Measurements from ENCODE around the gene GPS2. TPM values are rescaled to one million over a fixed set of nuclear protein-coding genes. Genes with fewer than 3 reads are reported as not detected.

GPS2 gene
- total and polyA plus RNA-seq, 2 of the 4 experiments (the other 2 are of a cell fraction): 36.2 to 50.9 TPM

DNA sequence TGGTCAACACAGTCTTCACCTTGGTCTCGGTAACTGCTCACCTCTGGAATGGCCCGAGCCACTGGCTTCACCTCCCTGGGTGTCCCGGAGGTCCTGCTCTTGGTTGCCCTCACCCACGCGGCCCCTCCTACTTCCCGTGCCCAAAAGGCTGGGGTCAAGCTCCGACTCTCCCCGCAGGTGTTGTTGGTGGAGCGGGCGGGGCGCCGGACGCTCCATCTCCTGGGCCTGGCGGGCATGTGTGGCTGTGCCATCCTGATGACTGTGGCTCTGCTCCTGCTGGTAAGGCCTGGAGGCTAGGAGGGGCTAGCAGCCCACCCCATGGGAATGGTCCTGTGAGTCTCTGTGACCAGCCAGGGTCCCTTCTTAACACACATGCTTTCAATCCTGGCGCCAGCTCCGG lies 30.2 kb downstream of the GPS2 start:
- CTCF ChIA-PET: no interaction called here
- Histone ChIP-seq H3K9me3 (ENCODE audit: control insufficient read depth, insufficient read depth, low read length) (no peaks in the 10 kb centered on the region), H2BK5ac (ENCODE audit: low read depth, low read length, poor library complexity, severe bottlenecking) (no peak overlapping the region), H2BK15ac (ENCODE audit: low read depth, low read length) (no peak overlapping the region), H2BK20ac (ENCODE audit: low read depth, low read length) (no peak overlapping the region), H2AFZ (replicated peaks; ENCODE audit: low read length, poor library complexity) (no peak overlapping the region), H3K27ac (ENCODE audit: insufficient read depth, low read length) (no peak overlapping the region), H4K91ac (ENCODE audit: insufficient read depth, low read depth, low read length) (no peak overlapping the region), H3K36me3 (ENCODE audit: control insufficient read depth, insufficient read depth, low read length) (no peaks in the 10 kb centered on the region), H3K4me1 (ENCODE audit: control insufficient read depth, insufficient read depth, low read length) (peaks cover 2% of the 10 kb centered on the region; the same call in 1 of the 2 replicates), H3K9ac (ENCODE audit: low read depth, low read length) (no peak overlapping the region), H2BK120ac (ENCODE audit: low read depth, low read length) (no peak overlapping the region), H2AK5ac (ENCODE audit: low read depth, low read length) (no peak overlapping the region), H2AK9ac (replicated peaks; ENCODE audit: low read depth, low read length, poor library complexity) (no peak overlapping the region), H3K9me1 (ENCODE audit: insufficient read depth, low read length) (no peaks in the 10 kb centered on the region), H3K14ac (replicated peaks; ENCODE audit: low read depth, low read length) (no peak overlapping the region), H4K20me1 (ENCODE audit: insufficient read depth, low read length) (no peaks in the 10 kb centered on the region), H3K18ac (ENCODE audit: low read depth, low read length) (no peak overlapping the region), H3K79me1 (ENCODE audit: low read depth in 1 of 2, low read length in 2 of 2) (no peaks in the 10 kb centered on the region), H3K4me2 (ENCODE audit: low read depth, low read length) (no peak overlapping the region), H3K4me3 (ENCODE audit: insufficient read depth, low read depth, low read length) (no peak overlapping the region), H3K23ac (ENCODE audit: low read depth, low read length) (no peak overlapping the region), H3K56ac (ENCODE audit: extremely low read depth, insufficient read depth, low read length) (no peak overlapping the region), H3K27me3 (ENCODE audit: control insufficient read depth, insufficient read depth, low read length) (peaks cover 53% of the 10 kb centered on the region), H3K4ac (ENCODE audit: low read depth, low read length) (no peak overlapping the region), H4K8ac (ENCODE audit: low read depth in 2 of 2, low read length in 2 of 2) (no peak overlapping the region), H4K5ac (ENCODE audit: low read depth, low read length) (no peak overlapping the region)
- in situ Hi-C loops (cut with MboI; ENCODE audit: low sequenced_read_pairs) (no loop called here), dilution Hi-C loops (cut with HindIII; ENCODE audit: low sequenced_read_pairs, unreplicated experiment) (no loop called here), intact Hi-C loops (cut with micrococcal nuclease) (no loop called here)
- no peak for ATAC-seq (ENCODE audit: low read depth)
- POLR2A ChIA-PET (ENCODE audit: unreplicated experiment): no interaction called here
- DNase-seq: no peak
- TF ChIP-seq MAZ (IDR thresholded peaks at IDR 0.05; ENCODE audit: borderline replicate concordance, low read depth, low read length) (no peak), FOS (IDR thresholded peaks at IDR 0.05; ENCODE audit: low read depth, low read length) (no peak), RCOR1 (IDR thresholded peaks at IDR 0.05; ENCODE audit: insufficient replicate concordance, low read length) (no peak), POLR2A (IDR thresholded peaks at IDR 0.05; ENCODE audit: low read depth, low read length) (no peak), RAD21 (IDR thresholded peaks at IDR 0.05; ENCODE audit: low read length) (no peak), CEBPB (IDR thresholded peaks at IDR 0.05; ENCODE audit: low read depth, low read length) (no peak), MAFK (IDR thresholded peaks at IDR 0.05; ENCODE audit: low read depth, low read length) (no peak), SMC3 (IDR thresholded peaks at IDR 0.05; ENCODE audit: low read depth, low read length) (no peak), BHLHE40 (IDR thresholded peaks at IDR 0.05; ENCODE audit: low read depth, low read length) (no peak), CHD1 (IDR thresholded peaks at IDR 0.05; ENCODE audit: low read depth, low read length) (no peak), NFE2L2 (IDR thresholded peaks at IDR 0.05; ENCODE audit: low read depth, low read length) (no peak), RFX5 (IDR thresholded peaks at IDR 0.05; ENCODE audit: low read depth, low read length) (no peak), MXI1 (IDR thresholded peaks at IDR 0.05; ENCODE audit: borderline replicate concordance, low read depth, low read length) (no peak)
- TF ChIP-seq, protein P1, sequence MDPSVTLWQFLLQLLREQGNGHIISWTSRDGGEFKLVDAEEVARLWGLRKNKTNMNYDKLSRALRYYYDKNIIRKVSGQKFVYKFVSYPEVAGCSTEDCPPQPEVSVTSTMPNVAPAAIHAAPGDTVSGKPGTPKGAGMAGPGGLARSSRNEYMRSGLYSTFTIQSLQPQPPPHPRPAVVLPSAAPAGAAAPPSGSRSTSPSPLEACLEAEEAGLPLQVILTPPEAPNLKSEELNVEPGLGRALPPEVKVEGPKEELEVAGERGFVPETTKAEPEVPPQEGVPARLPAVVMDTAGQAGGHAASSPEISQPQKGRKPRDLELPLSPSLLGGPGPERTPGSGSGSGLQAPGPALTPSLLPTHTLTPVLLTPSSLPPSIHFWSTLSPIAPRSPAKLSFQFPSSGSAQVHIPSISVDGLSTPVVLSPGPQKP (IDR thresholded peaks at IDR 0.05; ENCODE audit: borderline replicate concordance, low read depth, low read length): no peak
- TF ChIP-seq, protein P2, sequence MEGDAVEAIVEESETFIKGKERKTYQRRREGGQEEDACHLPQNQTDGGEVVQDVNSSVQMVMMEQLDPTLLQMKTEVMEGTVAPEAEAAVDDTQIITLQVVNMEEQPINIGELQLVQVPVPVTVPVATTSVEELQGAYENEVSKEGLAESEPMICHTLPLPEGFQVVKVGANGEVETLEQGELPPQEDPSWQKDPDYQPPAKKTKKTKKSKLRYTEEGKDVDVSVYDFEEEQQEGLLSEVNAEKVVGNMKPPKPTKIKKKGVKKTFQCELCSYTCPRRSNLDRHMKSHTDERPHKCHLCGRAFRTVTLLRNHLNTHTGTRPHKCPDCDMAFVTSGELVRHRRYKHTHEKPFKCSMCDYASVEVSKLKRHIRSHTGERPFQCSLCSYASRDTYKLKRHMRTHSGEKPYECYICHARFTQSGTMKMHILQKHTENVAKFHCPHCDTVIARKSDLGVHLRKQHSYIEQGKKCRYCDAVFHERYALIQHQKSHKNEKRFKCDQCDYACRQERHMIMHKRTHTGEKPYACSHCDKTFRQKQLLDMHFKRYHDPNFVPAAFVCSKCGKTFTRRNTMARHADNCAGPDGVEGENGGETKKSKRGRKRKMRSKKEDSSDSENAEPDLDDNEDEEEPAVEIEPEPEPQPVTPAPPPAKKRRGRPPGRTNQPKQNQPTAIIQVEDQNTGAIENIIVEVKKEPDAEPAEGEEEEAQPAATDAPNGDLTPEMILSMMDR (conservative IDR thresholded peaks at IDR 0.05; ENCODE audit: low read depth, low read length): no peak
- TF ChIP-seq, protein P3, sequence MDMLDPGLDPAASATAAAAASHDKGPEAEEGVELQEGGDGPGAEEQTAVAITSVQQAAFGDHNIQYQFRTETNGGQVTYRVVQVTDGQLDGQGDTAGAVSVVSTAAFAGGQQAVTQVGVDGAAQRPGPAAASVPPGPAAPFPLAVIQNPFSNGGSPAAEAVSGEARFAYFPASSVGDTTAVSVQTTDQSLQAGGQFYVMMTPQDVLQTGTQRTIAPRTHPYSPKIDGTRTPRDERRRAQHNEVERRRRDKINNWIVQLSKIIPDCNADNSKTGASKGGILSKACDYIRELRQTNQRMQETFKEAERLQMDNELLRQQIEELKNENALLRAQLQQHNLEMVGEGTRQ (IDR thresholded peaks at IDR 0.05; ENCODE audit: low read depth, low read length): no peak
- 87% methylated on average over 10 of the region's 16 CpGs; no CpG with 5 or more reads in 1 of the 2 experiments for WGBS, 2 experiments (ENCODE audit: extremely low coverage in 2 of 2, insufficient read length in 1 of 2)
- no TSS peak for BruUV-seq (replicated peaks)

Measured in IMR-90 (cell line).